ENCODE results near the gene COX7A2. TPM values are rescaled to one million over a fixed set of nuclear protein-coding genes. Genes with fewer than 3 reads are reported as not detected.

The COX7A2 gene
- total RNA-seq, 1 donor from 2014 or later = 370 TPM

DNA sequence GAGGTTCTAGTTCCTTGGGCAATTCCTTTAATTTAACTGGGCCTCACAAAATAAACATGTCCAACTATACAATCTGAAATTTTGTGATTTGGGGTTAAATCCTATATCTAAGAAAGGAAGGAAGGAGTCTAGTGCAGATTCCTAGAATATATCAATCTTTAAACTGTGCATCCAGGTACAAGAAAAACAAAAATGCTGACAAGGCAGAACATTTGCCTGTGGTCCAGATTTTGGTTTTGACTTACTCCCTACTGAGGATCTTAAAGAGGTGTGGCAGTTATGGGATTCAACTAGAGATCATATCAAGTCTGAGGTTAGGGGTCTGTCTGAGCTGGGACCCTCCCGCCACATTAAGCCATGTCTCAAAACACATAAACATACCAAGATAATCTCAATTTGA lies 17.7 kb upstream of the COX7A2 start:
- no peaks in the 10 kb centered on the region for H3K9me3 Mint-ChIP-seq
- H3K4me1 Mint-ChIP-seq (ENCODE audit: unreplicated experiment) = peaks cover under 1% of the 10 kb centered on the region
- H3K27ac Mint-ChIP-seq = no peak overlapping the region
- H3K36me3 Mint-ChIP-seq = peaks cover 14% of the 10 kb centered on the region
- H3K4me3 Mint-ChIP-seq = no peak overlapping the region
- H3K27me3 Mint-ChIP-seq = no peaks in the 10 kb centered on the region
- TF ChIP-seq, protein P1, sequence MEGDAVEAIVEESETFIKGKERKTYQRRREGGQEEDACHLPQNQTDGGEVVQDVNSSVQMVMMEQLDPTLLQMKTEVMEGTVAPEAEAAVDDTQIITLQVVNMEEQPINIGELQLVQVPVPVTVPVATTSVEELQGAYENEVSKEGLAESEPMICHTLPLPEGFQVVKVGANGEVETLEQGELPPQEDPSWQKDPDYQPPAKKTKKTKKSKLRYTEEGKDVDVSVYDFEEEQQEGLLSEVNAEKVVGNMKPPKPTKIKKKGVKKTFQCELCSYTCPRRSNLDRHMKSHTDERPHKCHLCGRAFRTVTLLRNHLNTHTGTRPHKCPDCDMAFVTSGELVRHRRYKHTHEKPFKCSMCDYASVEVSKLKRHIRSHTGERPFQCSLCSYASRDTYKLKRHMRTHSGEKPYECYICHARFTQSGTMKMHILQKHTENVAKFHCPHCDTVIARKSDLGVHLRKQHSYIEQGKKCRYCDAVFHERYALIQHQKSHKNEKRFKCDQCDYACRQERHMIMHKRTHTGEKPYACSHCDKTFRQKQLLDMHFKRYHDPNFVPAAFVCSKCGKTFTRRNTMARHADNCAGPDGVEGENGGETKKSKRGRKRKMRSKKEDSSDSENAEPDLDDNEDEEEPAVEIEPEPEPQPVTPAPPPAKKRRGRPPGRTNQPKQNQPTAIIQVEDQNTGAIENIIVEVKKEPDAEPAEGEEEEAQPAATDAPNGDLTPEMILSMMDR (conservative IDR thresholded peaks at IDR 0.05) = no peak
- DNase-seq (ENCODE audit: extremely low spot score, unreplicated experiment) = no peak

DNA sequence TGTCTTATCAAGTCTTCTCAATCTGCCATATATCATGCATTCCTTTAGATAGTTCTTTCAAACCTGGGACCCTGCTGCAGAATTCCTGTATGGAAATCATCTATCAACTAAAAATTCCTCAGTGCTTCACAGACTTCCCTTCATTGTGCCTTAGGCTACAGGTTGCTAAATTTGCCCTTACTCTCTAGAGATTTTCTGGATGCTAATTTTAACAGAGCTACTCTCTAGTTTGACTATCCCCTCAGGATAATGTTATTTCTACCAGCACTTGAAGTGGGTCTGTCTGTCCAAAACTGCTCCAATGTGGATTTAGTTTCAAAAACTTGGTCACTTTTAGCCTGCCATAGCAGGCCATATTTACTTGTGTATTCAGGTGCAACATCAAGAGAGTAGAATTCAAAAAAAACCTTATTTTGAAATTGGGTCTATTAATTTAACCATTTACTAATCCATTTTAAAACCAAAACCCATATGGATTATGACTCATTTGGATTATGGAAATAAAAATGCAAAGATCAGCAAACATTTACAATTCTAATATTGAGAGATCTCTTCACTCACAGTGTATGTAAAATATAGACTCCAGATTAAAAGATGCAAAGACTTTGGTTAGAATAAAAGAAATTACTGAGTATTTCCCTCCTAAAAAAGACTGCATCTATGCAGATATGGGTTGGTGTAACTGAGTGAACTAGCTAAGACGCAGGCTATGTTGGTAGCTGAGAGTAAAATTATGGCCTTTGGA lies 13.9 kb upstream of the COX7A2 start:
- Mint-ChIP-seq H3K9me3 (no peaks in the 10 kb centered on the region), H3K4me3 (no peak overlapping the region), H3K27ac (no peak overlapping the region), H3K4me1 (ENCODE audit: unreplicated experiment) (no peaks in the 10 kb centered on the region), H3K36me3 (peaks cover 27% of the 10 kb centered on the region), H3K27me3 (no peaks in the 10 kb centered on the region)
- TF ChIP-seq, protein P1 (conservative IDR thresholded peaks at IDR 0.05) = no peak
- DNase-seq (ENCODE audit: extremely low spot score, unreplicated experiment) = no peak

DNA sequence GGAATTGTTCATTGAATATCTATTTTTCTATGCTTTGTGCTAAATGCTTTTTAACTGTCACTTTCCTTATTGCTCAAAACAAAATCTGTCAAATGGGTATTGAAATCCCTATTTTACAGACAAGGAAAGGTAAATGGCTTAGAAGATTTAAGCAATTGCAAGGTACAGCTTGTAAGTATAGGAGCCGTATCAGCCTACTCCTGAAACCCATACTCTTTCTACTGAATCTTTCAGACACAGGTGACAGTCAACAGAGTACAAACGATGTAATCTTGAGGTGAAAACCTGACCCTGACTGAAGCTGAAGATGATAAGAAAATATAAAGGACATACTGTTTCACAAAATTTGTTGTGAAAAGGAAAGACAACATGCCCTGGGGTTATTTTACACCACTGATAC lies 7.0 kb upstream of the COX7A2 start:
- Mint-ChIP-seq H3K27me3 (no peaks in the 10 kb centered on the region), H3K27ac (no peak overlapping the region), H3K9me3 (no peaks in the 10 kb centered on the region), H3K36me3 (peaks cover 6% of the 10 kb centered on the region), H3K4me1 (ENCODE audit: unreplicated experiment) (no peaks in the 10 kb centered on the region), H3K4me3 (no peak overlapping the region)
- no peak for DNase-seq (ENCODE audit: extremely low spot score, unreplicated experiment)
- TF ChIP-seq, protein P1 (conservative IDR thresholded peaks at IDR 0.05) = no peak

DNA sequence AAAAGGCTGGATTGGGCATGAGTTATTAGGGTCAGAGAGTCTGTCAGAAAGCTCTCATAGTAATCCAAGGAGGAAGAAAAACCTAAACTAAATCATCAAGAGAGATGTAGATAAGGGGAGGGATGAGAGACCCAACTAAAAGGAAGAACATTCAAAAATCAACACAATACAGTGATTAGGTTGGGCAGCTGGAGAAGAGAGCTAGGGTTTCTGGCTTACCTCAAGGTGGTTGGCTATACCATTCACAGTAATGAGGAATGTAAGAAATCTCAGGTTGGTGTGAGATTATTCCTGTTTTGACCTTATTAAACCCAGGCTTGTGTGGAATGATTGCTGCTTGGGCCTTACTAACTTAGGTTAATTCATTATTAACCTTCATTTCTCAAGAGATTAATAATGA lies 6.2 kb upstream of the COX7A2 start:
- TF ChIP-seq, protein P1 (conservative IDR thresholded peaks at IDR 0.05) = no peak
- Mint-ChIP-seq H3K27ac (no peak overlapping the region), H3K9me3 (no peaks in the 10 kb centered on the region), H3K36me3 (peaks cover 4% of the 10 kb centered on the region), H3K4me3 (no peak overlapping the region), H3K27me3 (no peaks in the 10 kb centered on the region), H3K4me1 (ENCODE audit: unreplicated experiment) (peaks cover 1% of the 10 kb centered on the region)
- DNase-seq (ENCODE audit: extremely low spot score, unreplicated experiment) = no peak

DNA sequence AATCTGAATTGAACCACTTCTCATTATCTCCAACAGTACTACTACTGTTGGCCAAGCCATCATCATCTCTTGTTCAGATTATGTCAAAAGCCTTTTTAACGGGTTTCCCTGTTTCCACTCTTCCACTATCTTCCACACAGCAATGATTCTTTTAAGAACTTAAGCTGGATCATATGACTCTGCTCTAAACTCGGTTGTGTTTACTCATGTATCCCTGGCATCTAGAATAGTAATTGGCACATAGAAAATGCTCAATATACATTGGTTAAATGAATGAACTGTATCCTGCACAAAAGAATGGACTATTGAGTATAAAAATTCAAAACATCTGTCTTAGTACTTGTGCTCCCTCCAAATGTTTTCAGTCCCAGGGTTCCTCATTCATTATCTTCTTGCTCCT lies 2.8 kb upstream of the COX7A2 start:
- Mint-ChIP-seq H3K9me3 (no peaks in the 10 kb centered on the region), H3K27me3 (no peaks in the 10 kb centered on the region), H3K4me1 (ENCODE audit: unreplicated experiment) (peaks cover 16% of the 10 kb centered on the region), H3K36me3 (peaks cover 7% of the 10 kb centered on the region), H3K4me3 (peak overlapping the region; percentile 50), H3K27ac (peak overlapping the region; percentile 33)
- TF ChIP-seq, protein P1 (conservative IDR thresholded peaks at IDR 0.05) = no peak
- no peak for DNase-seq (ENCODE audit: extremely low spot score, unreplicated experiment)
